SK-N-MC (cell line): ENCODE measurements around the gene XPR1.
"Not testable (repeated sequence)": the region's sequence is repeated elsewhere in the genome, so short reads cannot be mapped to it uniquely, and the experiment has no call there.

Experiments
- EZH2 ChIP-seq: fragments of 200-600 bp; sonication (generic); IDR thresholded peaks from one replicate; pipeline ENCODE4 v1.6.1; 2017; ENCODE audit warnings: antibody characterized with exemption
- FOXP2 ChIP-seq: optimal IDR thresholded peaks from 2 replicates; pipeline ENCODE3; 2011; ENCODE audit warnings: mild to moderate bottlenecking, moderate library complexity; ENCODE audit not compliant: insufficient read depth; ENCODE audit errors: extremely low read length, control extremely low read depth
- POLR2AphosphoS5 ChIP-seq: IDR thresholded peaks from 2 replicates; pipeline ENCODE4 v1.6.1; 2012; ENCODE audit warnings: mild to moderate bottlenecking, low read depth, low read length, borderline replicate concordance

- TF ChIP-seq POLR2AphosphoS5, EZH2, FOXP2: not testable (repeated sequence)
These were observed 78.9 kb downstream of the XPR1 start for GRCh38 chr1:180710746-180711145.
